ENCODE data around the gene ACOX2. TPM values are rescaled to one million over a fixed set of nuclear protein-coding genes. Genes with fewer than 3 reads are reported as not detected.
A peak's percentile ranks its signal among the peaks of the same experiment; 100 is the strongest.

Gene ACOX2
- total and polyA plus RNA-seq, 2 donors (not counting 1 experiment from before 2014, with no cell fraction given): 19.0 to 20.5 TPM

DNA sequence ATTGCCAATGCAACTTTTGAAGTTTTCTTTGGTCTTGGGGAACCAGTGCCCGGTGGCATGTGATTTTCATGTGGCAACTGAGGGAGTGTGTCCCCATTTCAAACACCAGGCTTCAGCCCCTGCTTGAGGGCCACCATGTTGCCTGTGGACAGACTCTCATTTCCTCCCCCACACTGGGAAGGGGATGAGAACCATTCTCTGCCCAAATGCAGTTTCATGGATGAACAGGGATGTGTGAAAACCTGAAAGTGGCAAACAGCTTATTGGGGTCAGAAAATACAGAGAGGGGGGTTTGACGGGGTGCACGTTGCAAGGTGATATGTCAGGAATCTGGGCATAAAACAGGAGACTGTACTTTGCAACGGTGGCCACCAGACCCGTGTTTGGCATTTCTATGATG, 33.9 kb upstream of the ACOX2 start:
- DNase-seq (ENCODE audit: low read depth in 2 of 2): no peak
- no peaks in the 10 kb centered on the region for H4K20me1 ChIP-seq (ENCODE audit: control insufficient read depth, extremely low read depth, insufficient read depth, low read length)
- no peaks in the 10 kb centered on the region for H3K27me3 ChIP-seq (ENCODE audit: control insufficient read depth, insufficient read depth, low read length)
- H3K79me2 ChIP-seq (ENCODE audit: control insufficient read depth, insufficient read depth, low read length): no peaks in the 10 kb centered on the region
- H3K9ac ChIP-seq (ENCODE audit: insufficient read depth, low read length): no peak overlapping the region
- TF ChIP-seq, protein P1, sequence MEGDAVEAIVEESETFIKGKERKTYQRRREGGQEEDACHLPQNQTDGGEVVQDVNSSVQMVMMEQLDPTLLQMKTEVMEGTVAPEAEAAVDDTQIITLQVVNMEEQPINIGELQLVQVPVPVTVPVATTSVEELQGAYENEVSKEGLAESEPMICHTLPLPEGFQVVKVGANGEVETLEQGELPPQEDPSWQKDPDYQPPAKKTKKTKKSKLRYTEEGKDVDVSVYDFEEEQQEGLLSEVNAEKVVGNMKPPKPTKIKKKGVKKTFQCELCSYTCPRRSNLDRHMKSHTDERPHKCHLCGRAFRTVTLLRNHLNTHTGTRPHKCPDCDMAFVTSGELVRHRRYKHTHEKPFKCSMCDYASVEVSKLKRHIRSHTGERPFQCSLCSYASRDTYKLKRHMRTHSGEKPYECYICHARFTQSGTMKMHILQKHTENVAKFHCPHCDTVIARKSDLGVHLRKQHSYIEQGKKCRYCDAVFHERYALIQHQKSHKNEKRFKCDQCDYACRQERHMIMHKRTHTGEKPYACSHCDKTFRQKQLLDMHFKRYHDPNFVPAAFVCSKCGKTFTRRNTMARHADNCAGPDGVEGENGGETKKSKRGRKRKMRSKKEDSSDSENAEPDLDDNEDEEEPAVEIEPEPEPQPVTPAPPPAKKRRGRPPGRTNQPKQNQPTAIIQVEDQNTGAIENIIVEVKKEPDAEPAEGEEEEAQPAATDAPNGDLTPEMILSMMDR (conservative IDR thresholded peaks at IDR 0.05 in 1 of 2, IDR thresholded peaks at IDR 0.05 in 1 of 2; ENCODE audit: low read depth in 1 of 2, low read length in 2 of 2): no peak
- no peak for TF ChIP-seq EZH2 (IDR thresholded peaks at IDR 0.05; ENCODE audit: low read length, missing control alignments)
- no peaks in the 10 kb centered on the region for H3K36me3 ChIP-seq (ENCODE audit: control insufficient read depth, insufficient read depth, low read length)
- no peak overlapping the region for H3K4me3 ChIP-seq (replicated peaks in 1 of 4; ENCODE audit: control extremely low read depth in 1 of 4, insufficient read depth in 1 of 4, low read depth in 3 of 4, low read length in 4 of 4)
- H3K9me3 ChIP-seq (ENCODE audit: control insufficient read depth, insufficient read depth, low read depth, low read length): no peaks in the 10 kb centered on the region
- H2AFZ ChIP-seq (ENCODE audit: low read length): no peak overlapping the region
- no peak overlapping the region for H3K4me2 ChIP-seq (ENCODE audit: extremely low read depth, insufficient read depth, low read length)
- no peak overlapping the region for H3K27ac ChIP-seq (ENCODE audit: insufficient read depth, low read length)
- H3K4me1 ChIP-seq (ENCODE audit: control insufficient read depth, extremely low read depth, insufficient read depth, low read length): no peaks in the 10 kb centered on the region

DNA sequence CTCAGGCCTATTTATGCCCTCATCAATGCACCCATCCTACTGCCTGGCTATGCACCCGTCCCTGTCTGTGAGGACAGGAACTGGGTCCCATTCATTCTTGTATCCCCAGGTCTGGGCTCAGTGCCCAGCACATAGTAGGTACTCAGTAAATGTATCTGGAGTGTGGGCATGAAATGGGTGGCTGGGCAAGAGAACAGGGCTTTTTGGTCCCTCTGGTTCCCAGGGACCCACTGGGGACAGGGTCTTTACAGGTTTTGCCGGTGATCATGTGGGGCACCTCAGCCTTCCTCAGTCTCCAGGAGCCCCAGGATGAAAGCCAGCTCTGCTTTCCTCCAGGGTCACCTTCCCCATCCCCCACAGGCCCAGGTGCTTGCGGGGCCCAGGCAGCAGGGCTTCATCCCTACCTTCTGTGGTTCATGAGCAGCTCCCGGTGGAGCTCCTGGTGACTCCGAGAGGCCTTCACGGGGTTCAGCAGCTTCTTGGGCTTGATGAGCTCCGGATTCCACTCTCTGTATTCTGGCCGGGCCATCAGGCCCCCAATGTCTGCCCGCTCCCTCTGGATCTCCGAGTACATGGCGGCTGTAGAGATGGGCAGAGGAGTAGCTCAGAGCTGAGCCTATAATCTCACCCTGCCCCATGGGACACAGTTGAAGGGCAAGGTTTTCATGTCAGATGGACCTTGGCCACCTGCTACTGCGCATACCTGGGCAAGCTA, 32.5 kb upstream of the ACOX2 start:
- H3K4me3 ChIP-seq (replicated peaks in 1 of 4; ENCODE audit: control extremely low read depth in 1 of 4, insufficient read depth in 1 of 4, low read depth in 3 of 4, low read length in 4 of 4): no peak overlapping the region
- no peak overlapping the region for H3K9ac ChIP-seq (ENCODE audit: insufficient read depth, low read length)
- H3K27me3 ChIP-seq (ENCODE audit: control insufficient read depth, insufficient read depth, low read length): no peaks in the 10 kb centered on the region
- peaks cover 4% of the 10 kb centered on the region for H3K4me1 ChIP-seq (ENCODE audit: control insufficient read depth, extremely low read depth, insufficient read depth, low read length)
- DNase-seq (ENCODE audit: low read depth in 2 of 2): no peak
- no peaks in the 10 kb centered on the region for H3K79me2 ChIP-seq (ENCODE audit: control insufficient read depth, insufficient read depth, low read length)
- no peaks in the 10 kb centered on the region for H3K9me3 ChIP-seq (ENCODE audit: control insufficient read depth, insufficient read depth, low read depth, low read length)
- no peak overlapping the region for H3K27ac ChIP-seq (ENCODE audit: insufficient read depth, low read length)
- H2AFZ ChIP-seq (ENCODE audit: low read length): no peak overlapping the region
- H3K36me3 ChIP-seq (ENCODE audit: control insufficient read depth, insufficient read depth, low read length): no peaks in the 10 kb centered on the region
- TF ChIP-seq, protein P1 (conservative IDR thresholded peaks at IDR 0.05 in 1 of 2, IDR thresholded peaks at IDR 0.05 in 1 of 2; ENCODE audit: low read depth in 1 of 2, low read length in 2 of 2): no peak
- no peak for TF ChIP-seq EZH2 (IDR thresholded peaks at IDR 0.05; ENCODE audit: low read length, missing control alignments)
- no peak overlapping the region for H3K4me2 ChIP-seq (ENCODE audit: extremely low read depth, insufficient read depth, low read length)
- H4K20me1 ChIP-seq (ENCODE audit: control insufficient read depth, extremely low read depth, insufficient read depth, low read length): no peaks in the 10 kb centered on the region

DNA sequence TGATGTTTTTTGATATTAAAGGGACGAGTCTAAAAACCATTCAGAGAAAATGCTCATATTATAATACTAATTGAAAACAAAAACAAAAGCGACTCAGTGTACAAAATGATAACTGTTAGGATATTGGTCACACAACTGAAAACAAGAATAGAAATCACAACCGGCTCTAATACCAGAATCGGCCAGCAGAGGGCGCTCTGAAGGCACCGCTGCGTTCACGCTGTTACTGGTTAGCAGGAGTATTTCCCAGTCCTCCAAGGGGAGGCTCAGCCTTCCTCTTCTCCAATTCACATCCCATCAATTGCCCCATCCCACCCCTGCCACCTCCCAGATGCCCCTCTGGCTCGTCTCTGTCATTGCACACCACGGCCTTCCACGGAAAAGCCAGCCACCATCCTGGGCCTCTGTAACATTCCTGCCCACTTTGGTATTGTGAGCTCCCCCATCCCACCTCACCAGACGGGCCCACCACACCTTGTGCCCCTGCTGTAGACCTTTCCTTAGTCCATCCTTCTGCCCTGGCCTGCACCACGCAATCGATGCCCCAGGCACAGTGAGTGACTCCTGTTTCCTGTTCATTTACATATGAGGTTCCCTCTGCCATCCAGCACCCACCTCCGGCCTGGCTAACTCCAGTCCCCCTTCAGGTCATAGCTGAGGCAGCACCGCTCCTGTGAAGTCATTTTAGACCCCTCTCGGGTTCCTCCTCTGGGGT, 31.7 kb upstream of the ACOX2 start:
- H2AFZ ChIP-seq (ENCODE audit: low read length): no peak overlapping the region
- peak; percentile 39 to 76 for DNase-seq (ENCODE audit: low read depth in 2 of 2)
- no peak overlapping the region for H3K4me2 ChIP-seq (ENCODE audit: extremely low read depth, insufficient read depth, low read length)

More for the DNA sequence above, 31.7 kb upstream of the ACOX2 start:
- Histone ChIP-seq H3K4me1 (ENCODE audit: control insufficient read depth, extremely low read depth, insufficient read depth, low read length) (peaks cover 4% of the 10 kb centered on the region), H4K20me1 (ENCODE audit: control insufficient read depth, extremely low read depth, insufficient read depth, low read length) (no peaks in the 10 kb centered on the region), H3K27ac (ENCODE audit: insufficient read depth, low read length) (no peak overlapping the region), H3K36me3 (ENCODE audit: control insufficient read depth, insufficient read depth, low read length) (no peaks in the 10 kb centered on the region), H3K4me3 (replicated peaks in 1 of 4; ENCODE audit: control extremely low read depth in 1 of 4, insufficient read depth in 1 of 4, low read depth in 3 of 4, low read length in 4 of 4) (no peak overlapping the region), H3K27me3 (ENCODE audit: control insufficient read depth, insufficient read depth, low read length) (no peaks in the 10 kb centered on the region), H3K79me2 (ENCODE audit: control insufficient read depth, insufficient read depth, low read length) (no peaks in the 10 kb centered on the region), H3K9ac (ENCODE audit: insufficient read depth, low read length) (no peak overlapping the region), H3K9me3 (ENCODE audit: control insufficient read depth, insufficient read depth, low read depth, low read length) (no peaks in the 10 kb centered on the region)
- no peak for TF ChIP-seq EZH2 (IDR thresholded peaks at IDR 0.05; ENCODE audit: low read length, missing control alignments)
- TF ChIP-seq, protein P1 (conservative IDR thresholded peaks at IDR 0.05 in 1 of 2, IDR thresholded peaks at IDR 0.05 in 1 of 2; ENCODE audit: low read depth in 1 of 2, low read length in 2 of 2): peak; percentile 88 to 93
